Testis (tissue), 3 donors: Measurements from ENCODE around the gene DDX31. TPM values are rescaled to one million over a fixed set of nuclear protein-coding genes. Genes with fewer than 3 reads are reported as not detected.

Source experiments
- DNase-seq: peaks from one replicate; pipeline ENCODE4 v3.0.0-alpha.2; 2019
- H3K27ac ChIP-seq, 2 donors: fragments of 200-600 bp; sonication (generic); one replicate each; pipeline ENCODE4 v1.5.1; 2019
- H3K27me3 ChIP-seq: fragments of 200-600 bp; sonication (generic); one replicate; pipeline ENCODE4 v1.5.1; 2019
- H3K36me3 ChIP-seq: fragments of 200-600 bp; sonication (generic); one replicate; pipeline ENCODE4 v1.5.1; 2017; ENCODE audit warnings: low read depth; ENCODE audit errors: missing control alignments
- H3K4me1 ChIP-seq: fragments of 200-600 bp; sonication (generic); one replicate; pipeline ENCODE4 v1.5.1; 2019
- H3K4me3 ChIP-seq, 2 donors: fragments of 200-600 bp; sonication (generic); one replicate each; pipeline ENCODE4 v1.5.1; 2017 to 2019
- H3K9me3 ChIP-seq: fragments of 200-600 bp; sonication (generic); one replicate; pipeline ENCODE4 v1.5.1; 2017
- POLR2A ChIP-seq: fragments of 450-650 bp; IDR thresholded peaks from one replicate; pipeline ENCODE4 v1.6.1; 2017; ENCODE audit warnings: antibody characterized with exemption, mild to moderate bottlenecking, moderate library complexity
- WGBS, 2 donors: methylation state at CpG; one replicate each; pipeline ENCODE4 v1.1.5; 2018; 5-methylcytosine and 5-hydroxymethylcytosine counted together
- intact Hi-C: fragments of 100-400 bp; cut with DNase I; formaldehyde crosslinking; loops from one replicate; pipeline ENCODE4 v1.15.1; 2023; ENCODE audit warnings: low total_unique reads
- polyA plus RNA-seq: library from polyadenylated mRNA; stranded (reverse); fragments of 350-450 nt; fragmentation: Illumina TruSeq; extraction: RNeasy Lipid Tissue Mini Kit (QIAGEN cat#74804); gene quantifications from one replicate; pipeline ENCODE4 v1.2.3, GENCODE V29; 2014; ENCODE audit warnings: low read depth, low replicate concordance; ENCODE audit not compliant: insufficient read depth
- total RNA-seq, 2 donors: library from RNA; depleted of rRNA; stranded (reverse); fragments of >200 nt; gene quantifications; one replicate each; pipeline ENCODE4 v1.2.3, GENCODE V29; 2016
- TF ChIP-seq, protein P1 (sequence below), 3 experiments: fragments of 450-650 bp in 2 of 3; fragments of 200-600 bp in 1 of 3; sonication (generic) in 1 of 3; IDR thresholded peaks; one replicate each; pipeline ENCODE4 v1.5.1; 2016 to 2019; ENCODE audit warnings: antibody characterized with exemption in 3 of 3, mild to moderate bottlenecking in 2 of 3, moderate library complexity in 1 of 3

The DDX31 gene
- total and polyA plus RNA-seq, 3 donors from 2014 or later = 17.9 to 24.2 (median 21.1) TPM

- no peak for DNase-seq
- H3K27me3 ChIP-seq = no peaks in the 10 kb centered on the region
- H3K4me1 ChIP-seq = no peaks in the 10 kb centered on the region
- no peak overlapping the region for H3K27ac ChIP-seq
- WGBS, 2 donors = 87% methylated on average over 5 of the region's 5 CpGs
- no peak overlapping the region for H3K4me3 ChIP-seq
- H3K9me3 ChIP-seq = no peaks in the 10 kb centered on the region
- intact Hi-C loops = no loop called here
- no peaks in the 10 kb centered on the region for H3K36me3 ChIP-seq
- TF ChIP-seq POLR2A = no peak
- TF ChIP-seq, protein P1, sequence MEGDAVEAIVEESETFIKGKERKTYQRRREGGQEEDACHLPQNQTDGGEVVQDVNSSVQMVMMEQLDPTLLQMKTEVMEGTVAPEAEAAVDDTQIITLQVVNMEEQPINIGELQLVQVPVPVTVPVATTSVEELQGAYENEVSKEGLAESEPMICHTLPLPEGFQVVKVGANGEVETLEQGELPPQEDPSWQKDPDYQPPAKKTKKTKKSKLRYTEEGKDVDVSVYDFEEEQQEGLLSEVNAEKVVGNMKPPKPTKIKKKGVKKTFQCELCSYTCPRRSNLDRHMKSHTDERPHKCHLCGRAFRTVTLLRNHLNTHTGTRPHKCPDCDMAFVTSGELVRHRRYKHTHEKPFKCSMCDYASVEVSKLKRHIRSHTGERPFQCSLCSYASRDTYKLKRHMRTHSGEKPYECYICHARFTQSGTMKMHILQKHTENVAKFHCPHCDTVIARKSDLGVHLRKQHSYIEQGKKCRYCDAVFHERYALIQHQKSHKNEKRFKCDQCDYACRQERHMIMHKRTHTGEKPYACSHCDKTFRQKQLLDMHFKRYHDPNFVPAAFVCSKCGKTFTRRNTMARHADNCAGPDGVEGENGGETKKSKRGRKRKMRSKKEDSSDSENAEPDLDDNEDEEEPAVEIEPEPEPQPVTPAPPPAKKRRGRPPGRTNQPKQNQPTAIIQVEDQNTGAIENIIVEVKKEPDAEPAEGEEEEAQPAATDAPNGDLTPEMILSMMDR (IDR thresholded peaks at IDR 0.05) = no peak
These were observed 43.5 kb downstream of the DDX31 start for GRCh38 chr9:132626285-132626684.

- intact Hi-C loops = no loop called here
- 42 to 62% methylated on average over 5 of the region's 5 CpGs for whole genome bisulfite sequencing, 2 donors
- Histone ChIP-seq H3K9me3 (no peaks in the 10 kb centered on the region), H3K36me3 (no peaks in the 10 kb centered on the region), H3K27ac (no peak overlapping the region), H3K27me3 (no peaks in the 10 kb centered on the region), H3K4me1 (no peaks in the 10 kb centered on the region), H3K4me3 (no peak overlapping the region)
- TF ChIP-seq, protein P1 (IDR thresholded peaks at IDR 0.05) = no peak
- TF ChIP-seq POLR2A = no peak
- DNase-seq = no peak
These were observed 47.6 kb downstream of the DDX31 start for GRCh38 chr9:132622159-132622558.

DNA sequence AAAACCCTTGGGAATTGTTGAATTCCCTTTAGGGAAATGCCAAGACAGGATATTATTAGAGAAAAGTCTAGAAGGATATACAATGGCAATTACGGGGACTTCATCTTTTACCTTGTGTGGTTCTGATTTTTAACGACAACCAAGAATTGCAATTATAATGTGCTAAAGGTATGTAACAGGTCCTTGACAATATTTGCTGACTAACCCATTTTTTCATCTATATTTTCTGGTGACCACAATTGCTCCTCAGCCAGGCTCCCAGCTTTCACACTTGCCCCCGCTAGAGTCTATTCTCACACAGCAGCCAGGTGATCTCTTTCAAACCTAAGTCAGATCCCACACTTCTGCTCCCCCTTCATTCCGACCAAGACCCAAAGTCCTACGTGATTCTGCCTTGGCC lies 53.1 kb downstream of the DDX31 start:
- Histone ChIP-seq H3K27me3 (no peaks in the 10 kb centered on the region), H3K4me3 (no peak overlapping the region), H3K27ac (no peak overlapping the region), H3K4me1 (no peaks in the 10 kb centered on the region), H3K9me3 (no peaks in the 10 kb centered on the region), H3K36me3 (no peaks in the 10 kb centered on the region)
- intact Hi-C loops = no loop called here
- WGBS, 2 donors = 95 to 96% methylated on average over 5 of the region's 5 CpGs
- DNase-seq = no peak
- TF ChIP-seq POLR2A = no peak
- TF ChIP-seq, protein P1 (IDR thresholded peaks at IDR 0.05) = no peak

GRCh38 chr9:132615774-132616173 lies 54.0 kb downstream of the DDX31 start:
- no peaks in the 10 kb centered on the region for H3K36me3 ChIP-seq
- DNase-seq = no peak
- TF ChIP-seq, protein P1 (IDR thresholded peaks at IDR 0.05) = no peak
- no peak for TF ChIP-seq POLR2A
- H3K27me3 ChIP-seq = no peaks in the 10 kb centered on the region
- no peaks in the 10 kb centered on the region for H3K9me3 ChIP-seq
- intact Hi-C loops = no loop called here
- no peak overlapping the region for H3K4me3 ChIP-seq
- H3K27ac ChIP-seq = no peak overlapping the region
- H3K4me1 ChIP-seq = no peaks in the 10 kb centered on the region
- WGBS, 2 donors = 88 to 97% methylated on average over 2 of the region's 2 CpGs

GRCh38 chr9:132614324-132614723 lies 55.5 kb downstream of the DDX31 start:
- Histone ChIP-seq H3K27me3 (no peaks in the 10 kb centered on the region), H3K4me1 (no peaks in the 10 kb centered on the region), H3K27ac (no peak overlapping the region), H3K36me3 (no peaks in the 10 kb centered on the region), H3K9me3 (no peaks in the 10 kb centered on the region), H3K4me3 (no peak overlapping the region)
- TF ChIP-seq, protein P1 (IDR thresholded peaks at IDR 0.05) = no peak
- TF ChIP-seq POLR2A = no peak
- intact Hi-C loops = no loop called here
- WGBS, 2 donors = 79 to 85% methylated on average over 6 of the region's 6 CpGs
- no peak for DNase-seq
